ENCODE data around the gene ZDHHC14.
"Not testable (repeated sequence)": the region's sequence is repeated elsewhere in the genome, so short reads cannot be mapped to it uniquely, and the experiment has no call there.

Gene ZDHHC14

DNA sequence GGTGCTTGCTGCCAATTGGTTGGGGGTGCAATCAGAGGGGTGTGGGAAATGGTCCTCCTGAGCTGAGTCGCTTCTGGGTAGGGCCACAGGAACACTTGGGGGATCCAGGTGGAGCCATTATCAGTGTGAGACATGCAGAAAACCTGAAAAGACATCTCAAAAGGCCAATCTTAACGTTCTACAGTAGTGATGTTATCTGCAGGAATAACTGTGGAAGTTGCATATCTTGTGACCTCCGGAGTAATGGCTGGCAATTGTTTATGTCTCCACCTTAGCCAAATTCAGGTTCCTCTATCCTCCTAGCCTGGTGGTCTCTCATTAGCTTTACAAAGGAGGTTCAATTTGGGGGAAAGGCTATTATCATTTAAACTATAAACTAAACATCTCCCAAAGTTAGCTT is 327.2 kb downstream of the ZDHHC14 start:
- DNase-seq: no peak

DNA sequence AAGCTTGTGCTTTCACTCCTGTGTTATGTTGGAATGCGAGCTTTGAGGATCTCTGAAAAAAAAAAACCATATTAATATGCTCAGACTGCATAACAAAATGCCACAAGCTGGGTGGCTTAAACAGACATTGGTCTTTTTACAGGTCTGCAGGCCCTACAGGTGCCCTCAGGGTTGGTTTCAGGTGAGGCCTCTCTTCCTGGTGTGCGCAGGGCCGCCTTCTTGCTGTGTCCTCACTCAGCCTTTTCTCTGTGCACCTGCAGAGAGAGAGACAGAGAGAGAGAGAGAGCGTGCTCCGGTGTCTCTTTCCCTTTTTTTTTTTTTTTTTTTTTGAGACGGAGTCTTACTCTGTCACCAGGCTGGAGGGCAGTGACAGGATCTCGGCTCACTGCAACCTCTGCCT is 327.9 kb downstream of the ZDHHC14 start:
- no peak for DNase-seq

GRCh38 chr6:157709555-157709954 is 328.6 kb downstream of the ZDHHC14 start:
- DNase-seq: no peak

GRCh38 chr6:157710604-157711003 is 329.6 kb downstream of the ZDHHC14 start:
- DNase-seq: no peak

- no peak for DNase-seq
Measured at GRCh38 chr6:157711060-157711459, 330.1 kb downstream of the ZDHHC14 start.

DNA sequence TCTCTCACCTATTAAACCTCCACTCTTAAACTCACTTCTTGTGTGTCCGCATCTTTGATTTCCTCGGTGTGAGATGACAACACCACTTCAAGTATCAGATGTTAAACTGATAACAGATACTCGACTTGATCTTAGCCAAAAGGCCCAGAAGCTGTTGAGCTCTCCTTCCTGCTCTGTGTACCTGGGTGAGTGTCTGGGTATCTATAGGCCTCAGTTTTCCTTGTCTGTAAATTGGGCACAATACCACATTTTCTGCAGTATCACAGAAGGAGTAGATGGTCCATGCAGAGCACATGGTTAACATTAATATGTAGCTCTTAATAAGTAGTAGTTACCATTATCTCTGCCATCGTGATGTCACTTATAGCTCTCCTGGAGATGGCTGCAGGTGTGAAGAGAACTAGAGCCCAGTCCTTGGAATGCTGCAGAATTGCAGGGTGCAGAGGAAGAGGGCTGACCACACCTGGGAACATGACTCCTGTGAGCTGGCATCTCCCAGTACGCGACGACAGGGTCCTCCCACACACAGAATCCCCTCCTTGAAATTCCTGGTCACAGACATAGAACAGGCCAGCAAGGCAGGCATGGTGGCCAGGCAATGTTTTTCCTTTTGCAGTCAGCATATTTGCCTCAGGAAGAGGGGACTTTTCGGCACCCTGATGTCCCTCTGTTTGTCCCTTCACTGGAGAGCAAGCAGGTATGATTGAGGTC is 331.8 kb downstream of the ZDHHC14 start:
- DNase-seq: no peak

- DNase-seq: no peak
Measured at GRCh38 chr6:157713451-157714152, 332.6 kb downstream of the ZDHHC14 start.

GRCh38 chr6:157714153-157714490 is 333.1 kb downstream of the ZDHHC14 start:
- no peak for DNase-seq

GRCh38 chr6:157715728-157716164 is 334.8 kb downstream of the ZDHHC14 start:
- no peak for DNase-seq

- no peak for DNase-seq
Measured at GRCh38 chr6:157716251-157716995, 335.4 kb downstream of the ZDHHC14 start.

DNA sequence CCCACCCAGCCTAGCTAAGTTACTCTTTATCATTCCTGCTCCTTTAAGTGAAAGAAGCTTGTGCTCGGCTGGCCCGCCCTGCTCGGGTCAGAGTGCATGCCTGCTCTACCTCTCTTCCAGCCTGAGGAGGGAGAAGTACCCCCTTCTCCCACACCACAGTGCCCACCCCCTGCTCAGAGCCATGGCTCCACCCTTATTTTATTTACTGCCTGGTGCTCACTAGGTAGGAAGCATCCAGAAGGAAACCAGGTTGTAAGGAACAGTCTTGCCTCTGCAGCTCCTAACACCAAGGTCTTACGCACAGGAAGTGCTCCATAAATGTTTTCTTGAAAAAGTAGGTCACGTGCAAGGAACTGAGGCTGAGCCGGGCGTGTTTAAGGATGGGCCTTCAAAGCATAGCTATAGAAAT is 336.4 kb downstream of the ZDHHC14 start:
- DNase-seq: no peak

DNA sequence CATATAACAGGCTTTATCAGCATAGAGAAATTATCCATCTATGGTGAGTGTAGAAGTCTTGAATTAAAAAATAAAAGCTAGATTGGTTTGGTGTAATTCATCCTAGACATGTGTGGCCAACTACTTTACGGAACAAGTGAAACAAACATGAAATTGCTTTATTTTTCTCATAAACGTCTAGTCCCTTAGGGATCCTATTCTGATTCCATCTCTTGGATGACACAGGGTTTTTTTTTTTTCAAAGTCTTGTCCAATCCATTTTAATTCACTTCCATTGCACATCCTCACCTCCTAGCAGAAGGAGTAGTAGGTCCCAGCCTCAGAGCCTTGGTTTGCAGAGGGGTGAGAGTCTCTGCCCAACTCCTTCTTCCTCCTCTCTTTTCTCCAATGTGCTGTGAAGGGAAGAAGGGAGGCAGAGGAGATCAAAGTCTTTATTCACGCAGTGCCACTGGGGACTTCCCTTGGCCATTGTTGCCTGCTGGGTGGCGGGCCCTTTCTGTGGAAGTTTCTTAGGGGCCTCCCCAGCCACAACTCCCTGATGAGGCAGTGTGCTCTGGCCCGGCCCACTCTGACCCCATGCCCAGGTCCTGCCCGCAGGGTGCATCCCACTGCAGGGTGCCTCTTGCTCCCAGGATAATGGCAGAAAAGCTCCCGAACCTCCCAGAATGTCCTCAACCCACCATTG is 337.7 kb downstream of the ZDHHC14 start:
- DNase-seq: no peak

GRCh38 chr6:157720964-157721363 is 340.0 kb downstream of the ZDHHC14 start:
- DNase-seq: not testable (repeated sequence)

- DNase-seq: no peak
Measured at GRCh38 chr6:157721426-157721825, 340.4 kb downstream of the ZDHHC14 start.

DNA sequence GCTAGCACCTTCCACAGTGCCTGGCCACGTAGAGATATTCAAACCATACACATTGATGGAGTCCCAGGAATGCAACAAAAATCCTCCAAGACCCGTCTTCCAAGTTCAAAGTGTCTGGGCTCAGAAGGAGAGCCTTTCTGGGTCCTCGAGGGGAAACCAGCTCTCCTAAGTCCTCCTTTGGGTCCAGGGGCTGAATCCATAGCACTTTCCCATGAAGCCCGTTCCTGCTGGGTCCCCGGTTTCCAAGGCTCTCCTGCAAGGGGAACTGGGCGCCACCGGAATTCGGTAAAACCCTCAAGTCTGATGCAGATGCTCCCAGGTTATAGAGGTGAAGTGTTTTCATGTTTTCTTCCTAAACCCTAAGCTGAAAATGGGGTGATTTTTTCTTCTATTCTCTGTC is 340.8 kb downstream of the ZDHHC14 start:
- DNase-seq: no peak

DNA sequence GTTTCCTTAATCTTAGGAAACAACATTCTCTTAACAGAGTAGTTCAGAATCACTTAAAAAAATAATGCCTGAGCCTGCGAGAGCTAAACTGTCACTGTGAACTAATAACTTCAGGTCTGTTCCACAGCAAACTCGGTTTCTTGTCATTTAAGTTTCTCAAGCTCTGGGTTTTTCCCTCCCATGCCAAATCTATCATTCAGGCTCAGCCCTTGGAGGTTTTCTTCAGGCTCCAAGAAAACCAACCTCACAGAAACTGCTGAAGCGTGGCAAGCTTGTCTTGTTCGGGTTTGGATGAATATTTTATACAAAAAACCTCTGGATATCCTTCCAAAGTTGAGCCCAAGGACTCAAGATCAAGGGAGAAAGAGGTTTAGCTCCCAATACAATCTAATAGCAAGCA is 342.4 kb downstream of the ZDHHC14 start:
- no peak for DNase-seq

DNA sequence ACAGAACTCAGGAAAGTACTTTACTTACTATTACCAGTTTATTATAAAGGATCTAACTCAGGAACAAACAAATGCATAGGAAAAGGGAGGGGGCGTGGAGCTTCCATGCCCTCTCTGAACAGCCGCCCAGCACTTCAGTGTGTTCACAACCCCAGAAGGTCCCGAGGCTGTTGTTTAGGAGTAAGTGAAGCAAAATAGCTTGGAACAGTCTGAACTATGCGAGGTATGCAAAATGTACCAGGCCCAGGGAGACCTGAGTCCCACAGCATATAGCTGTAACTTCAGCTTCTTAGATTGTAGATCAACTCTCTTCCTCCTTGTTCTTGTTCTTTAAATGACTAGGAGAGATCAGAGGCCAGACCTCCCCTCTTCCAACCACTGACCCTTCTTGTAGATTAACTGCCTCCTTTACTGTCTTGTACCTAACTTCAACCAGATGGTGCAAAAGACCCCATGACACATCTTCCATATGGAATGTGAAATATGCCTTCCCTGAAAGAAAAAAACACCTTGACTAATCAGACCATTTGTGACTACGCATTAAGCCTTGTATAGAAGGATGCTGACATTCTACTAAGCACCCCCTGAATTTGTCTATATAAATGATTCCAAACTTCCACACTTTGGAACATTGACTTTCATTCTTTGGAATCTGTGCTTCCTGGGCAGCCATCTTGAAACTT is 343.3 kb downstream of the ZDHHC14 start:
- no peak for DNase-seq

- DNase-seq: no peak
Measured at GRCh38 chr6:157724960-157725741, 344.2 kb downstream of the ZDHHC14 start.

- DNase-seq: no peak
Measured at GRCh38 chr6:157725836-157726235, 344.8 kb downstream of the ZDHHC14 start.

DNA sequence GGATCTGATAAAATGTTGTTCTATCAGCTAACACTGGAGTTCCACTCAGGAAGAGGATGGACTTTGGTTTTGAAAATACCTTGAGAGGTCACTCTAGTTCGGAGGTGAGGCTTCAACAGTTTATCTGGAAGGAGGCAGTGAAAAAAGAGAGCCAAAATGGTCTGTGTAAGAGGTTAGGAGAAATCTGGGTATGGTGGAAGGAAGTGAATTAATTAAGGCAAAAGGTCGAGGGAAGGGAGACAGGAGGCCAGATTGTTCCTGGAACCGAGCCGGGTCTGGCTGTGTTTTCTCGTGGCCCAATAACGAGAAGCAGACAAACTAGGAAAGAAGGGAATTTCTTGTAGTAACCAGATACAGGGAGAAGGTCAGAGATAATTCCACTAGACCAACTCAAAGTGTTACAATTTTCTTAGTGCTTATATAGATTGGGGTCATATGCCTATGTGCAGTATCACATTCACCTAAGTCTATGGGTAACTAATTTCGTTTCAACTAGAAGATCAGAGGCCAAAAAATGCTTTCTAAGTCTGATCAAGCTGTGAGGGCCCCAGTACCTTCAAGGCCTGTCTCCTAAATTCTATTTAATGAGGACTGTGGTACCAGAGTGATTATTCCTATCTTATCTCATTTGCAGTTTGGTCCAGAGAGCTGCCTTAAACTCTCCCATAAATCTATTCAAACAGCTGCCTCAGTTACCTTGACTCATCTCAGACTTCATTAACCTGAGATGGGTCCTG is 346.1 kb downstream of the ZDHHC14 start:
- no peak for DNase-seq
